Kidney (tissue), 14 donors: ENCODE data around the gene ZNF462. TPM values are rescaled to one million over a fixed set of nuclear protein-coding genes. Genes with fewer than 3 reads are reported as not detected.

Experiments
- DNase-seq, 5 donors: peaks; one replicate each; pipeline ENCODE4 v3.0.0-alpha.2; 2013 to 2020
- FAIRE-seq: peaks from 2 replicates; lab custom pipeline; 2012; peaks lifted over from hg19 to GRCh38; lab: Jason Lieb, UNC
- H3K27ac ChIP-seq, 2 donors: one replicate each; pipeline ENCODE4 v1.7.0; 2013; ENCODE audit warnings: low read depth in 2 of 2, low read length in 2 of 2, inconsistent platforms in 1 of 2
- H3K27me3 ChIP-seq: one replicate; pipeline ENCODE4 v1.7.1; 2013; ENCODE audit warnings: low read length, inconsistent platforms; ENCODE audit not compliant: control insufficient read depth, insufficient read depth
- H3K36me3 ChIP-seq, 3 donors: one replicate each; pipeline versions ENCODE4 v1.7.0 to v1.7.1; 2013; ENCODE audit warnings: low read length in 3 of 3, control low read depth in 1 of 3, inconsistent platforms in 1 of 3; ENCODE audit not compliant: insufficient read depth in 3 of 3, control insufficient read depth in 2 of 3
- H3K4me1 ChIP-seq, 3 donors: one replicate each; pipeline versions ENCODE4 v1.7.0 to v1.7.1; 2013; ENCODE audit warnings: low read length in 3 of 3, inconsistent platforms in 1 of 3, low read depth in 1 of 3; ENCODE audit not compliant: control insufficient read depth in 2 of 3, insufficient read depth in 2 of 3
- H3K4me3 ChIP-seq, 3 donors: one replicate each; pipeline versions ENCODE4 v1.7.0 to v1.8.1; 2013; ENCODE audit warnings: low read length in 3 of 3, control low read depth in 1 of 3, inconsistent platforms in 1 of 3
- H3K9ac ChIP-seq, 3 donors: one replicate each; pipeline versions ENCODE4 v1.7.0 to v1.7.1; 2013; ENCODE audit warnings: low read length in 3 of 3, control low read depth in 1 of 3, inconsistent platforms in 1 of 3
- H3K9me3 ChIP-seq, 3 donors: one replicate each; pipeline versions ENCODE4 v1.7.0 to v1.7.1; 2013; ENCODE audit warnings: low read length in 3 of 3, control low read depth in 1 of 3, inconsistent platforms in 1 of 3; ENCODE audit not compliant: control insufficient read depth in 2 of 3, insufficient read depth in 1 of 3
- CTCF ChIP-seq: IDR thresholded peaks from 3 replicates; pipeline ENCODE4 v1.5.1; 2012; ENCODE audit warnings: mild to moderate bottlenecking, moderate library complexity, borderline replicate concordance; ENCODE audit not compliant: insufficient read depth; ENCODE audit errors: extremely low read depth
- intact Hi-C: fragments of 100-400 bp; cut with DNase I; formaldehyde crosslinking; loops from one replicate; pipeline ENCODE4 v1.11.1; 2022
- polyA plus RNA-seq: library from polyadenylated mRNA; stranded (reverse); fragments of 350-450 nt; fragmentation: Illumina TruSeq; extraction: RNeasy Lipid Tissue Mini Kit (QIAGEN cat#74804); gene quantifications from one replicate; pipeline ENCODE4 v1.2.3, GENCODE V29; 2014; ENCODE audit warnings: low read depth, low replicate concordance; ENCODE audit not compliant: insufficient read depth
- total RNA-seq: library from RNA; stranded (reverse); fragmentation: NEBNext Ultra II Directional; extraction: Animal tissue kit (Norgen Biotek cat#: 25700); gene quantifications from one replicate; pipeline ENCODE4 v1.2.1, GENCODE V29; 2021
- donor health status: control.
- donor health status: control.
- donor health status: control.
- donor health status: control.
- donor health status: control.
- donor health status: DM: yes; HTN: yes; CAD: no.
- donor health status: Normal renal cell carcinoma (clear cell type).

ZNF462 gene
- total and polyA plus RNA-seq, 2 donors from 2014 or later, result 1.8 to 47.0 TPM

GRCh38 chr9:106930477-106930876 lies 67.5 kb downstream of the ZNF462 start:
- no peak for TF ChIP-seq CTCF
- intact Hi-C loops, result no loop called here
- Histone ChIP-seq H3K27me3 (no peaks in the 10 kb centered on the region), H3K36me3 (peaks cover 18 to 50% (median 24%) of the 10 kb centered on the region in 3 donors), H3K9me3 (no peaks in the 10 kb centered on the region), H3K27ac (peak overlapping the region in 1 of 2 donors; percentile 27), H3K9ac (no peak overlapping the region), H3K4me3 (peak overlapping the region in 1 of 3 donors; percentile 1), H3K4me1 (peaks cover 3 to 10% (median 9%) of the 10 kb centered on the region in 3 donors)
- peak in 2 of 5 donors; percentile 34 to 43 for DNase-seq
- no peak for FAIRE-seq

- DNase-seq (no peak), FAIRE-seq (no peak)
- Histone ChIP-seq H3K9me3 (no peaks in the 10 kb centered on the region), H3K36me3 (peaks cover 16 to 52% (median 17%) of the 10 kb centered on the region in 3 donors), H3K4me3 (peak overlapping the region in 1 of 3 donors; percentile 1), H3K27me3 (no peaks in the 10 kb centered on the region), H3K27ac (peak overlapping the region in 1 of 2 donors; percentile 6), H3K9ac (no peak overlapping the region), H3K4me1 (peaks cover 3 to 10% (median 9%) of the 10 kb centered on the region in 3 donors)
- TF ChIP-seq CTCF, result no peak
- intact Hi-C loops, result no loop called here
These were observed 68.5 kb downstream of the ZNF462 start for GRCh38 chr9:106931466-106931865.

GRCh38 chr9:106932178-106932577 lies 69.2 kb downstream of the ZNF462 start:
- no peak for FAIRE-seq
- no peak for TF ChIP-seq CTCF
- Histone ChIP-seq H3K27ac (no peak overlapping the region), H3K27me3 (no peaks in the 10 kb centered on the region), H3K4me3 (no peak overlapping the region), H3K9me3 (no peaks in the 10 kb centered on the region), H3K9ac (no peak overlapping the region), H3K4me1 (peaks cover 3 to 10% (median 9%) of the 10 kb centered on the region in 3 donors), H3K36me3 (peaks cover 15 to 56% (median 16%) of the 10 kb centered on the region in 3 donors)
- peak in 1 of 5 donors; percentile 73 for DNase-seq
- intact Hi-C loops, result no loop called here

- no peaks in the 10 kb centered on the region for H3K27me3 ChIP-seq
- peaks cover 3 to 10% (median 9%) of the 10 kb centered on the region in 3 donors for H3K4me1 ChIP-seq
- H3K4me3 ChIP-seq, result no peak overlapping the region
- no peak overlapping the region for H3K27ac ChIP-seq
- no peak for DNase-seq
- intact Hi-C loops, result no loop called here
- peaks cover 13 to 52% (median 15%) of the 10 kb centered on the region in 3 donors for H3K36me3 ChIP-seq
- TF ChIP-seq CTCF, result no peak
- no peaks in the 10 kb centered on the region for H3K9me3 ChIP-seq
- no peak overlapping the region for H3K9ac ChIP-seq
- no peak for FAIRE-seq
These were observed 69.7 kb downstream of the ZNF462 start for GRCh38 chr9:106932675-106933074.
